Measurements from ENCODE around the gene MVD. TPM values are rescaled to one million over a fixed set of nuclear protein-coding genes. Genes with fewer than 3 reads are reported as not detected.
"Not testable (repeated sequence)": the region's sequence is repeated elsewhere in the genome, so short reads cannot be mapped to it uniquely, and the experiment has no call there.

The MVD gene
- total RNA-seq, 2 donors from 2014 or later, result 34.7 to 40.0 TPM

DNA sequence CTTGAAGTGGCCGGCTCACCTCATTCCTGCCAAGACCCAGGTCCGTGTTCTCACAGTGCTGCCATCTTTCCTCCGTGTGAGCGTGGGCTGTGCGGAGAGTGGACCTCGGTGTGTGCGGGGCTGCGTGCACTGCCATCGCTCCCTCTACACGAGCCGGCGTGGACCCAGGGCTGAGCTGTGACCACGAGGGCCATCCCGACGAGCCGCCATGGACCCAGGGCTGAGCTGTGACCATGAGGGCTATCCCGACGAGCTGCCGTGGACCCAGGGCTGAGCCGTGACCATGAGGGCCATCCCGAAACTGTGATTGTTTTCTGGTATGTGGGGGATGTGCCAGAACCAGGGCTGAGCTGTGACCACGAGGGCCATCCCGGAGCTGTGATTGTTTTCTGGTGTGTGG is 8.9 kb upstream of the MVD start:
- WGBS, result 88% methylated on average over 23 of the region's 23 CpGs
- TF ChIP-seq POLR2A (IDR thresholded peaks at IDR 0.05) (no peak), POLR2AphosphoS5 (IDR thresholded peaks at IDR 0.05) (no peak)
- TF ChIP-seq, protein P1, sequence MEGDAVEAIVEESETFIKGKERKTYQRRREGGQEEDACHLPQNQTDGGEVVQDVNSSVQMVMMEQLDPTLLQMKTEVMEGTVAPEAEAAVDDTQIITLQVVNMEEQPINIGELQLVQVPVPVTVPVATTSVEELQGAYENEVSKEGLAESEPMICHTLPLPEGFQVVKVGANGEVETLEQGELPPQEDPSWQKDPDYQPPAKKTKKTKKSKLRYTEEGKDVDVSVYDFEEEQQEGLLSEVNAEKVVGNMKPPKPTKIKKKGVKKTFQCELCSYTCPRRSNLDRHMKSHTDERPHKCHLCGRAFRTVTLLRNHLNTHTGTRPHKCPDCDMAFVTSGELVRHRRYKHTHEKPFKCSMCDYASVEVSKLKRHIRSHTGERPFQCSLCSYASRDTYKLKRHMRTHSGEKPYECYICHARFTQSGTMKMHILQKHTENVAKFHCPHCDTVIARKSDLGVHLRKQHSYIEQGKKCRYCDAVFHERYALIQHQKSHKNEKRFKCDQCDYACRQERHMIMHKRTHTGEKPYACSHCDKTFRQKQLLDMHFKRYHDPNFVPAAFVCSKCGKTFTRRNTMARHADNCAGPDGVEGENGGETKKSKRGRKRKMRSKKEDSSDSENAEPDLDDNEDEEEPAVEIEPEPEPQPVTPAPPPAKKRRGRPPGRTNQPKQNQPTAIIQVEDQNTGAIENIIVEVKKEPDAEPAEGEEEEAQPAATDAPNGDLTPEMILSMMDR (IDR thresholded peaks at IDR 0.05), result no peak
- intact Hi-C loops (cut with DNase I), result no loop called here
- no peaks in the 10 kb centered on the region for H3K36me3 ChIP-seq
- no peaks in the 10 kb centered on the region for H3K27me3 ChIP-seq (replicated peaks; ENCODE audit: insufficient read depth)
- DNase-seq (ENCODE audit: low spot score), result no peak
- H3K4me1 ChIP-seq (replicated peaks), result no peaks in the 10 kb centered on the region
- no peaks in the 10 kb centered on the region for H3K9me3 ChIP-seq
- no peak overlapping the region for H3K27ac ChIP-seq
- H3K4me3 ChIP-seq, result no peak overlapping the region

DNA sequence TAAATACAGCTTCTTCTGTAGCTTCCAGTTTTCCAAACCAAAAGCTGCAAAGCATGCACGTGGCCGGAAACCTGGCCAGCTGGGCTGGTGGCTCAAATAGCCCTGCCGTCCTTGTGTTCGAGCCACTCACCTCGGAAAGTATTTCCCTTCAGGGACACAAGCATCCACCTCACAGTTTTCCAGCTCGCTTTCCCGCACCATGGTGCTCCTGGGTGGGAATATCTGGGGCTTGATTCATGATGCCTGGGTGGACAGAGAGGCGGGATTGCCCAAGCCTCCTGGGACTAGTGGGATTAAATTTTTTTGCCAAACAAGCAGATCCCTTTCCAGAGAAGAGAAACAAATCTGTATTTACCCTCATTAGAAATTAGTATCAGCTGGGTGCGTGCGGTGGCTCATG is 7.1 kb upstream of the MVD start:
- intact Hi-C loops (cut with DNase I), result no loop called here
- H3K4me1 ChIP-seq (replicated peaks), result no peaks in the 10 kb centered on the region
- TF ChIP-seq POLR2A (IDR thresholded peaks at IDR 0.05) (no peak), POLR2AphosphoS5 (IDR thresholded peaks at IDR 0.05) (no peak)
- TF ChIP-seq, protein P1 (IDR thresholded peaks at IDR 0.05), result no peak
- H3K36me3 ChIP-seq, result no peaks in the 10 kb centered on the region
- no peaks in the 10 kb centered on the region for H3K27me3 ChIP-seq (replicated peaks; ENCODE audit: insufficient read depth)
- no peaks in the 10 kb centered on the region for H3K9me3 ChIP-seq
- DNase-seq (ENCODE audit: low spot score), result no peak
- no peak overlapping the region for H3K4me3 ChIP-seq
- 85% methylated on average over 10 of the region's 10 CpGs for WGBS
- H3K27ac ChIP-seq, result no peak overlapping the region

DNA sequence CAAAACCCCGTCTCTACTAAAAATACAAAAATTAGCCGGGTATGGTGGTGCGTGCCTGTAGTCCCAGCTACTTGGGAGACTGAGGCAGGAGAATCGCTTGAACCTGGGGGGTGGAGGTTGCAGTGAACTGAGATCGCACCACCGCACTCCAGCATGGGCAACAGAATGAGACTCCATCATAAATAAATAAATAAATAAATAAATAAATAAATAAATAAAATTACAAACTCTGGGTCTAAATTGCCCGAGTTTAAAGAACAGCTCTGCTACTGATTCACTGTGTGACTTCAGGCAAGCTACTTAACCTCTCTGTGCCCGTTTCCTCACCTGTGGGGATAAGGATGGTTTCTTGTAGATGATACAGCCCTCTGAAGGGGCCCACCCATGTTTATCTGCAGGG is 6.6 kb upstream of the MVD start:
- DNase-seq (ENCODE audit: low spot score); H3K27me3 ChIP-seq (replicated peaks; ENCODE audit: insufficient read depth); H3K36me3 ChIP-seq; H3K9me3 ChIP-seq; H3K4me1 ChIP-seq (replicated peaks); H3K4me3 ChIP-seq; H3K27ac ChIP-seq; intact Hi-C loops (cut with DNase I): not testable (repeated sequence)
- 93% methylated on average over 8 of the region's 8 CpGs for WGBS

DNA sequence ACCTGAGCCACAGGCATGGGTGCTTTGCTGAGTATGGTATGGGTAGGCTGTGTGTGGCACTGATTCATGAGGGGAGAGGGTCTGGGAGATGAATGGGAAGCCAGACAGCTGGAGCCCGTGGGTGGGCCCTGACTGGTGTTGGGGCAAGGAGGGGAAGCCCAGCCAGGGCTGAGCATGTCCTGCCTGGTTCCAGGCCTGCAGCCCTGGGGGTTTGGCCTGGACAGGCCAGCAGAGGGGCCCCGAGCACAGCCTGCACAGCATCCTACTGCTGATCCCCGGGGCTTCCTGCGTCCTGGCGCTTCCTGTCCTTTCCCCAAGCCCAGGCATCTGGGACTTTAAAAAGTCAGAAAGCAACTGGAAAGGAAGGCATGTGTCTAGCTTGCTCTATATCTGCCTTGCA is 4.6 kb upstream of the MVD start:
- intact Hi-C loops (cut with DNase I), result no loop called here
- no peak for DNase-seq (ENCODE audit: low spot score)
- WGBS, result 69% methylated on average over 5 of the region's 5 CpGs
- Histone ChIP-seq H3K27ac (no peak overlapping the region), H3K9me3 (no peaks in the 10 kb centered on the region), H3K36me3 (no peaks in the 10 kb centered on the region), H3K4me1 (replicated peaks) (no peaks in the 10 kb centered on the region), H3K27me3 (replicated peaks; ENCODE audit: insufficient read depth) (no peaks in the 10 kb centered on the region), H3K4me3 (no peak overlapping the region)
- TF ChIP-seq POLR2AphosphoS5 (IDR thresholded peaks at IDR 0.05), result no peak

DNA sequence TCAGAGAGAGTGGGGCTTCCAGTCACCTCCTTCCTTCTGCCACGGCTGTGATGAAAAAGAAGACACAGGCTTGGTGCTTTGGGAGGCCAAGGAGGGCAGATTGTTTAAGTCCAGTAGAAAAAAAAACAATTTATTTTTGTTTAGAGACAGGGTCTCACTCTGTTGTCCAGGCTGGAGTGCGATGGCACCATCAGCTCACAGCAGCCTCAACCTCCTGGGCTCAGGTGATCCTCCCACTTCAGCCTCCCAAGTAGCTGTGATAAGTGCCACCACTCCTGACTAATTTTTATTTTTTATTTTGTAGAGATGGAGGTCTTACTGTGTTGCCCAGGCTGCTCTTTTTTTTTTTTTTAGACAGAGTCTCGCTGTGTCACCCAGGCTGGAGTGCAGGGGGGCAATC is 2.7 kb upstream of the MVD start:
- H3K4me3 ChIP-seq, result no peak overlapping the region
- no peaks in the 10 kb centered on the region for H3K36me3 ChIP-seq
- no peaks in the 10 kb centered on the region for H3K27me3 ChIP-seq (replicated peaks; ENCODE audit: insufficient read depth)
- 90% methylated on average over 3 of the region's 3 CpGs for WGBS
- H3K9me3 ChIP-seq, result no peaks in the 10 kb centered on the region
- no peak for TF ChIP-seq POLR2A (IDR thresholded peaks at IDR 0.05)
- TF ChIP-seq, protein P1 (IDR thresholded peaks at IDR 0.05), result no peak
- no peak for TF ChIP-seq POLR2AphosphoS5 (IDR thresholded peaks at IDR 0.05)
- H3K27ac ChIP-seq, result no peak overlapping the region
- intact Hi-C loops (cut with DNase I), result no loop called here
- H3K4me1 ChIP-seq (replicated peaks), result no peaks in the 10 kb centered on the region
- DNase-seq (ENCODE audit: low spot score), result no peak

DNA sequence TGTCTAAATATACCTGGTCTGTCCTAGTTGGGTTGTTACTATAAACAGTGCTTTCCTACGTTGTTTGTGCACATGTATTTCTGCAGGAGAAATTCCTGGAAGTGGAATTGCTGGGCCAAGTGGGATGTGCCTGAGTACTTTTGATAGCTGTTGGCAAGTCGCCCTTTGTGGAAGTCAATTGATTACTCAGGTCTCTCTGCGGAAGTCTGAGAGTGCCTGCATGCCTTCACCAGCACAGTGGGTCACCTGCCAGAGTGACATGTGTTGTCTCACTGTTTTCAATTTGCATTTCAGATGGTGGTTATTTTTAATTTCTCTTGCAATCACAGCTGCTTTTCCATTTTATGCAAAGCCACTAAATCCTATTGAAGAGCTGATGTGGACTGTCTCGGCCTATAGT is 2.3 kb upstream of the MVD start:
- H3K9me3 ChIP-seq, result no peaks in the 10 kb centered on the region
- no peak overlapping the region for H3K4me3 ChIP-seq
- H3K4me1 ChIP-seq (replicated peaks), result no peaks in the 10 kb centered on the region
- H3K36me3 ChIP-seq, result no peaks in the 10 kb centered on the region
- intact Hi-C loops (cut with DNase I), result no loop called here
- TF ChIP-seq POLR2A (IDR thresholded peaks at IDR 0.05) (no peak), POLR2AphosphoS5 (IDR thresholded peaks at IDR 0.05) (no peak)
- TF ChIP-seq, protein P1 (IDR thresholded peaks at IDR 0.05), result no peak
- WGBS, result 66% methylated on average over 4 of the region's 4 CpGs
- no peaks in the 10 kb centered on the region for H3K27me3 ChIP-seq (replicated peaks; ENCODE audit: insufficient read depth)
- no peak for DNase-seq (ENCODE audit: low spot score)
- no peak overlapping the region for H3K27ac ChIP-seq
